NCI-H2107 treated with DMSO at 0.1 percent for 48 hours (cell line): ENCODE results near the gene NECAB3.

Source experiments
- DNase-seq: peaks from one replicate; lab custom pipeline; 2025; ENCODE audit not compliant: unreplicated experiment; lab: John Stamatoyannopoulos, UW

NECAB3 gene

DNA sequence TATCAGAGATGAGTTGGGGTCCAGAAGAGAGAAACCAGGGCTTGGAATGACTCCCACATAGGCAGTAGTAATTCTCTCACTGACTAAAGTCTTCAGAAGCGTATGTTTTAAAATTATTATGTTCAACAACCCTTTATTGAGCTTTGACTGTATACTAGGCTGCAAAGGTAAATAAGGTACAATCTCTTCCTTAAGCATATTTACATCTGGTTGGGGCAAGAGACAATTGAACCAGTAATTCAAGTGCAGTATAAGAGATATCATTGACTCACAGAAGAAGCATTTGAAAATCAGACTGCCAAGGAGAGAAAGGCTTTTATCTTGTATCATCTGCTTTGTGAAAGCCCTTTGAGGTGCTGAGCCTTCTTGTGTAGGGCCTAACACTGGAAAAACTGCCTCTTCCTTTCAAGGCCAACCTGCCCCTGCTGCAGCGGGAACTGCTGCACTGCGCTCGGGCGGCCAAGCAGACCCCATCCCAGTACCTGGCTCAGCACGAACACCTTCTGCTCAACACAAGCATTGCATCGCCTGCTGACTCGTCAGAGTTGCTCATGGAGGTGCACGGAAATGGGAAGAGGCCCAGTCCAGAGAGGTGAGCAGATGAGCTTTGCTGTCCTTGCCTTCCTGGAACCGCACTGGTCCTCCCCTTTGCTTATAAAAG lies 51.4 kb downstream of the NECAB3 start:
- no peak for DNase-seq

GRCh38 chr20:33621717-33622400 lies 52.4 kb downstream of the NECAB3 start:
- no peak for DNase-seq

- DNase-seq: no peak
Measured at GRCh38 chr20:33612001-33612400, 62.2 kb downstream of the NECAB3 start.

GRCh38 chr20:33611106-33611505 lies 63.1 kb downstream of the NECAB3 start:
- no peak for DNase-seq

GRCh38 chr20:33609504-33609903 lies 64.7 kb downstream of the NECAB3 start:
- no peak for DNase-seq
